Measurements from ENCODE around the gene FZR1. TPM values are rescaled to one million over a fixed set of nuclear protein-coding genes. Genes with fewer than 3 reads are reported as not detected.

FZR1 gene
- total and polyA plus RNA-seq, 2 experiments from 2014 or later, result 16.1 to 39.2 TPM

DNA sequence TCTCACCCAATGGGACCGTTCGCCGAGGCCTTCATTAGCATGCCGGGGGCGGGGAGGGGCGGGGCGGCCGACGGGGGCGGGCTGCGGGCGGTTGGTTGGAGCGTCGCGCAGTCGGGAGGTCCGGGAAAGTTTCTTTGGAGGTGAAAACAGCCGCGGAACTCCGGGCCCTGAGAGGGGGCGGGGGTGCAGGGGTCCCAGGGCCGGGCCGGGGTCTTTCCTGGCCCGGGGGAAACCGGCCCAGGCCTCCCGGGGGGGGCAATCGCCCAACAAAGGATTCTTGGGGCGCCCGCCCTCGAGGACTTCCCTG, 66.7 kb downstream of the FZR1 start, which contains the start of gene HMG20B:
Gene HMG20B, plus strand, starts transcription at position 90 of the 307 bp plus-strand sequence. CDS start 366 bp downstream, outside the sequence.
- 0 out of 2 replicates have a peak within 1 kb of the TSS, but pooled peaks have one; percentile 7 for H2AFZ ChIP-seq

DNA sequence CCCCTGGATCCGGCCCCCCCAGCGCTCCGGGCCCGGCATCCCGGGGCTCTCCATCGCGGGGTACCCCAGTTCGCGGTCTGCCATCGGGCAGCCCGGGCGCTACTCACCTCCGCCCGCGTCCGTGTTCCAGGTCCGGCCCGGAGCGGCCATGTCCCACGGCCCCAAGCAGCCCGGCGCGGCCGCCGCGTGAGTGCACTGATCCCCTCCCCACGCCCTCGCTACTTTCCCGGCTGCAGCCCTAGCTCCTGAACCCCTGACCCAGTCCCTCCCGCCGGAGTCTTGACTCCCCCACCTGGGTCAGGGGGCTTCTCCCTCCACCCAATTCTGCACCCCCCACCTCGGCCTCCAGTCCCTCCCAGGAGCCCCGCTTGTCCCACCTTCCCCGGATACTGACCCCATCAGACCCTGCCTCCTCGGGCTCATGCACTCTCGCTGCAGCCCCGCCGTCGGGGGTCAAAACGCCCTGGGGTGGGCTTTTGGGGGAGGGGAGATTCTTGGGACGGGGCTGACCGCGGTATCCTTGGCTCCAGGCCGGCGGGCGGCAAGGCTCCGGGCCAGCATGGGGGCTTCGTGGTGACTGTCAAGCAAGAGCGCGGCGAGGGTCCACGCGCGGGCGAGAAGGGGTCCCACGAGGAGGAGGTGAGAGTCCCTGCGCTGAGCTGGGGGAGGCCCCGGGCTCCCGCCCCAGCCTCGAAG, 67.2 kb downstream of the FZR1 start:
- no peak overlapping the region for H3K27ac Mint-ChIP-seq
- H3K4me1 Mint-ChIP-seq, result peaks cover 16% of the 10 kb centered on the region
- Histone ChIP-seq H3K9me2 (ENCODE audit: insufficient read depth) (no peaks in the 10 kb centered on the region), H4K20me1 (replicated peaks; ENCODE audit: insufficient read depth) (peaks cover 6% of the 10 kb centered on the region), H3K27ac (ENCODE audit: low read depth) (no peak overlapping the region), H3K79me2 (replicated peaks; ENCODE audit: insufficient read depth) (no peaks in the 10 kb centered on the region), H2AFZ (0 out of 2 replicates have a peak overlapping the region, but pooled peaks have one; percentile 7), H3K4me1 (ENCODE audit: insufficient read depth) (peaks cover 19% of the 10 kb centered on the region), H3K4me3 (peak overlapping the region; percentile 92), H3F3A (replicated peaks; ENCODE audit: low read depth) (peaks cover 11% of the 10 kb centered on the region), H3K27me3 (ENCODE audit: insufficient read depth) (no peaks in the 10 kb centered on the region), H3K4me2 (peak overlapping the region; percentile 91), H3K36me3 (ENCODE audit: insufficient read depth) (no peaks in the 10 kb centered on the region)
- peak; percentile 2 for ATAC-seq
- peaks cover 12% of the 10 kb centered on the region for H3K36me3 Mint-ChIP-seq (ENCODE audit: low read depth)
- peak; percentile 51 for DNase-seq (ENCODE audit: low spot score)
- no peaks in the 10 kb centered on the region for H3K9me3 Mint-ChIP-seq
- peak overlapping the region; percentile 77 for H3K4me3 Mint-ChIP-seq
- peaks cover 28% of the 10 kb centered on the region for H3K27me3 Mint-ChIP-seq (ENCODE audit: insufficient read depth, low read depth, poor library complexity)
- no peak for TF ChIP-seq NANOG (IDR thresholded peaks at IDR 0.05; ENCODE audit: borderline replicate concordance)
- TF ChIP-seq, protein P1, sequence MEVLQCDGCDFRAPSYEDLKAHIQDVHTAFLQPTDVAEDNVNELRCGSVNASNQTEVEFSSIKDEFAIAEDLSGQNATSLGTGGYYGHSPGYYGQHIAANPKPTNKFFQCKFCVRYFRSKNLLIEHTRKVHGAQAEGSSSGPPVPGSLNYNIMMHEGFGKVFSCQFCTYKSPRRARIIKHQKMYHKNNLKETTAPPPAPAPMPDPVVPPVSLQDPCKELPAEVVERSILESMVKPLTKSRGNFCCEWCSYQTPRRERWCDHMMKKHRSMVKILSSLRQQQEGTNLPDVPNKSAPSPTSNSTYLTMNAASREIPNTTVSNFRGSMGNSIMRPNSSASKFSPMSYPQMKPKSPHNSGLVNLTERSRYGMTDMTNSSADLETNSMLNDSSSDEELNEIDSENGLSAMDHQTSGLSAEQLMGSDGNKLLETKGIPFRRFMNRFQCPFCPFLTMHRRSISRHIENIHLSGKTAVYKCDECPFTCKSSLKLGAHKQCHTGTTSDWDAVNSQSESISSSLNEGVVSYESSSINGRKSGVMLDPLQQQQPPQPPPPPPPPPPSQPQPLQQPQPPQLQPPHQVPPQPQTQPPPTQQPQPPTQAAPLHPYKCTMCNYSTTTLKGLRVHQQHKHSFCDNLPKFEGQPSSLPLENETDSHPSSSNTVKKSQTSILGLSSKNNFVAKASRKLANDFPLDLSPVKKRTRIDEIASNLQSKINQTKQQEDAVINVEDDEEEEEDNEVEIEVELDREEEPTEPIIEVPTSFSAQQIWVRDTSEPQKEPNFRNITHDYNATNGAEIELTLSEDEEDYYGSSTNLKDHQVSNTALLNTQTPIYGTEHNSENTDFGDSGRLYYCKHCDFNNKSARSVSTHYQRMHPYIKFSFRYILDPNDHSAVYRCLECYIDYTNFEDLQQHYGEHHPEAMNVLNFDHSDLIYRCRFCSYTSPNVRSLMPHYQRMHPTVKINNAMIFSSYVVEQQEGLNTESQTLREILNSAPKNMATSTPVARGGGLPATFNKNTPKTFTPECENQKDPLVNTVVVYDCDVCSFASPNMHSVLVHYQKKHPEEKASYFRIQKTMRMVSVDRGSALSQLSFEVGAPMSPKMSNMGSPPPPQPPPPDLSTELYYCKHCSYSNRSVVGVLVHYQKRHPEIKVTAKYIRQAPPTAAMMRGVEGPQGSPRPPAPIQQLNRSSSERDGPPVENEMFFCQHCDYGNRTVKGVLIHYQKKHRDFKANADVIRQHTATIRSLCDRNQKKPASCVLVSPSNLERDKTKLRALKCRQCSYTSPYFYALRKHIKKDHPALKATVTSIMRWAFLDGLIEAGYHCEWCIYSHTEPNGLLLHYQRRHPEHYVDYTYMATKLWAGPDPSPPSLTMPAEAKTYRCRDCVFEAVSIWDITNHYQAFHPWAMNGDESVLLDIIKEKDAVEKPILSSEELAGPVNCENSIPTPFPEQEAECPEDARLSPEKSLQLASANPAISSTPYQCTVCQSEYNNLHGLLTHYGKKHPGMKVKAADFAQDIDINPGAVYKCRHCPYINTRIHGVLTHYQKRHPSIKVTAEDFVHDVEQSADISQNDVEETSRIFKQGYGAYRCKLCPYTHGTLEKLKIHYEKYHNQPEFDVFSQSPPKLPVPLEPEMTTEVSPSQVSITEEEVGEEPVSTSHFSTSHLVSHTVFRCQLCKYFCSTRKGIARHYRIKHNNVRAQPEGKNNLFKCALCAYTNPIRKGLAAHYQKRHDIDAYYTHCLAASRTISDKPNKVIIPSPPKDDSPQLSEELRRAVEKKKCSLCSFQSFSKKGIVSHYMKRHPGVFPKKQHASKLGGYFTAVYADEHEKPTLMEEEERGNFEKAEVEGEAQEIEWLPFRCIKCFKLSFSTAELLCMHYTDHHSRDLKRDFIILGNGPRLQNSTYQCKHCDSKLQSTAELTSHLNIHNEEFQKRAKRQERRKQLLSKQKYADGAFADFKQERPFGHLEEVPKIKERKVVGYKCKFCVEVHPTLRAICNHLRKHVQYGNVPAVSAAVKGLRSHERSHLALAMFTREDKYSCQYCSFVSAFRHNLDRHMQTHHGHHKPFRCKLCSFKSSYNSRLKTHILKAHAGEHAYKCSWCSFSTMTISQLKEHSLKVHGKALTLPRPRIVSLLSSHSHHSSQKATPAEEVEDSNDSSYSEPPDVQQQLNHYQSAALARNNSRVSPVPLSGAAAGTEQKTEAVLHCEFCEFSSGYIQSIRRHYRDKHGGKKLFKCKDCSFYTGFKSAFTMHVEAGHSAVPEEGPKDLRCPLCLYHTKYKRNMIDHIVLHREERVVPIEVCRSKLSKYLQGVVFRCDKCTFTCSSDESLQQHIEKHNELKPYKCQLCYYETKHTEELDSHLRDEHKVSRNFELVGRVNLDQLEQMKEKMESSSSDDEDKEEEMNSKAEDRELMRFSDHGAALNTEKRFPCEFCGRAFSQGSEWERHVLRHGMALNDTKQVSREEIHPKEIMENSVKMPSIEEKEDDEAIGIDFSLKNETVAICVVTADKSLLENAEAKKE (CRISPR knock-in tag; IDR thresholded peaks at IDR 0.05), result no peak
- TF ChIP-seq, protein P2, sequence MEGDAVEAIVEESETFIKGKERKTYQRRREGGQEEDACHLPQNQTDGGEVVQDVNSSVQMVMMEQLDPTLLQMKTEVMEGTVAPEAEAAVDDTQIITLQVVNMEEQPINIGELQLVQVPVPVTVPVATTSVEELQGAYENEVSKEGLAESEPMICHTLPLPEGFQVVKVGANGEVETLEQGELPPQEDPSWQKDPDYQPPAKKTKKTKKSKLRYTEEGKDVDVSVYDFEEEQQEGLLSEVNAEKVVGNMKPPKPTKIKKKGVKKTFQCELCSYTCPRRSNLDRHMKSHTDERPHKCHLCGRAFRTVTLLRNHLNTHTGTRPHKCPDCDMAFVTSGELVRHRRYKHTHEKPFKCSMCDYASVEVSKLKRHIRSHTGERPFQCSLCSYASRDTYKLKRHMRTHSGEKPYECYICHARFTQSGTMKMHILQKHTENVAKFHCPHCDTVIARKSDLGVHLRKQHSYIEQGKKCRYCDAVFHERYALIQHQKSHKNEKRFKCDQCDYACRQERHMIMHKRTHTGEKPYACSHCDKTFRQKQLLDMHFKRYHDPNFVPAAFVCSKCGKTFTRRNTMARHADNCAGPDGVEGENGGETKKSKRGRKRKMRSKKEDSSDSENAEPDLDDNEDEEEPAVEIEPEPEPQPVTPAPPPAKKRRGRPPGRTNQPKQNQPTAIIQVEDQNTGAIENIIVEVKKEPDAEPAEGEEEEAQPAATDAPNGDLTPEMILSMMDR (conservative IDR thresholded peaks at IDR 0.05; ENCODE audit: low read depth in 2 of 2), result no peak
- no peak for TF ChIP-seq JUNB (IDR thresholded peaks at IDR 0.05; ENCODE audit: unreplicated experiment)
- no peak for TF ChIP-seq POLR2AphosphoS5 (IDR thresholded peaks at IDR 0.05; ENCODE audit: low read depth)
- TF ChIP-seq ZNF114 (CRISPR knock-in tag; IDR thresholded peaks at IDR 0.05), result no peak
- no peak for TF ChIP-seq STAT1 (IDR thresholded peaks at IDR 0.05; ENCODE audit: unreplicated experiment)
- no peak for TF ChIP-seq EZH2phosphoT487 (IDR thresholded peaks at IDR 0.05; ENCODE audit: unreplicated experiment)
- TF ChIP-seq, protein P3, sequence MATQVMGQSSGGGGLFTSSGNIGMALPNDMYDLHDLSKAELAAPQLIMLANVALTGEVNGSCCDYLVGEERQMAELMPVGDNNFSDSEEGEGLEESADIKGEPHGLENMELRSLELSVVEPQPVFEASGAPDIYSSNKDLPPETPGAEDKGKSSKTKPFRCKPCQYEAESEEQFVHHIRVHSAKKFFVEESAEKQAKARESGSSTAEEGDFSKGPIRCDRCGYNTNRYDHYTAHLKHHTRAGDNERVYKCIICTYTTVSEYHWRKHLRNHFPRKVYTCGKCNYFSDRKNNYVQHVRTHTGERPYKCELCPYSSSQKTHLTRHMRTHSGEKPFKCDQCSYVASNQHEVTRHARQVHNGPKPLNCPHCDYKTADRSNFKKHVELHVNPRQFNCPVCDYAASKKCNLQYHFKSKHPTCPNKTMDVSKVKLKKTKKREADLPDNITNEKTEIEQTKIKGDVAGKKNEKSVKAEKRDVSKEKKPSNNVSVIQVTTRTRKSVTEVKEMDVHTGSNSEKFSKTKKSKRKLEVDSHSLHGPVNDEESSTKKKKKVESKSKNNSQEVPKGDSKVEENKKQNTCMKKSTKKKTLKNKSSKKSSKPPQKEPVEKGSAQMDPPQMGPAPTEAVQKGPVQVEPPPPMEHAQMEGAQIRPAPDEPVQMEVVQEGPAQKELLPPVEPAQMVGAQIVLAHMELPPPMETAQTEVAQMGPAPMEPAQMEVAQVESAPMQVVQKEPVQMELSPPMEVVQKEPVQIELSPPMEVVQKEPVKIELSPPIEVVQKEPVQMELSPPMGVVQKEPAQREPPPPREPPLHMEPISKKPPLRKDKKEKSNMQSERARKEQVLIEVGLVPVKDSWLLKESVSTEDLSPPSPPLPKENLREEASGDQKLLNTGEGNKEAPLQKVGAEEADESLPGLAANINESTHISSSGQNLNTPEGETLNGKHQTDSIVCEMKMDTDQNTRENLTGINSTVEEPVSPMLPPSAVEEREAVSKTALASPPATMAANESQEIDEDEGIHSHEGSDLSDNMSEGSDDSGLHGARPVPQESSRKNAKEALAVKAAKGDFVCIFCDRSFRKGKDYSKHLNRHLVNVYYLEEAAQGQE (IDR thresholded peaks at IDR 0.05; ENCODE audit: unreplicated experiment), result no peak

More for the DNA sequence above, 66.7 kb downstream of the FZR1 start, which contains the start of gene HMG20B:
- H3K27me3 ChIP-seq (ENCODE audit: insufficient read depth), result no peaks in the 10 kb centered on the region
- peaks cover 6% of the 10 kb centered on the region for H4K20me1 ChIP-seq (replicated peaks; ENCODE audit: insufficient read depth)
- peaks cover 11% of the 10 kb centered on the region for H3F3A ChIP-seq (replicated peaks; ENCODE audit: low read depth)
- peaks cover 12% of the 10 kb centered on the region for H3K36me3 Mint-ChIP-seq (ENCODE audit: low read depth)
- H3K9me3 Mint-ChIP-seq, result no peaks in the 10 kb centered on the region
- H3K9me2 ChIP-seq (ENCODE audit: insufficient read depth), result no peaks in the 10 kb centered on the region
- H3K4me2 ChIP-seq, result peak within 1 kb of the TSS; percentile 91
- H3K27ac Mint-ChIP-seq, result no peak within 1 kb of the TSS; the same call in 1 of the 2 replicates
- DNase-seq (ENCODE audit: low spot score), result no peak
- H3K4me3 Mint-ChIP-seq, result peak within 1 kb of the TSS; percentile 77
- no peak within 1 kb of the TSS for H3K27ac ChIP-seq (ENCODE audit: low read depth)
- peaks cover 19% of the 10 kb centered on the region for H3K4me1 ChIP-seq (ENCODE audit: insufficient read depth)
- ATAC-seq, result no peak
- H3K79me2 ChIP-seq (replicated peaks; ENCODE audit: insufficient read depth), result no peaks in the 10 kb centered on the region
- H3K4me3 ChIP-seq, result peak within 1 kb of the TSS; percentile 92
- H3K27me3 Mint-ChIP-seq (ENCODE audit: insufficient read depth, low read depth, poor library complexity), result peaks cover 27% of the 10 kb centered on the region
- H3K4me1 Mint-ChIP-seq, result peaks cover 16% of the 10 kb centered on the region
- H3K36me3 ChIP-seq (ENCODE audit: insufficient read depth), result no peaks in the 10 kb centered on the region
- TF ChIP-seq CREB1 (CRISPR knock-in tag; IDR thresholded peaks at IDR 0.05; ENCODE audit: low read depth), result no peak
- peak; percentile 32; the same call in 1 of the 2 replicates for TF ChIP-seq POLR2AphosphoS5 (IDR thresholded peaks at IDR 0.05; ENCODE audit: low read depth)
